HCT116 (cell line): ENCODE measurements around the gene C16orf74. TPM values are rescaled to one million over a fixed set of nuclear protein-coding genes. Genes with fewer than 3 reads are reported as not detected.

ENCODE experiments used
- ATAC-seq: fragments of 200-7000 bp; cut with Tn5 transposase; 2 replicates; pipeline ENCODE4 v1.9.1; 2020; ENCODE audit warnings: mild to moderate bottlenecking, moderate library complexity
- BruUV-seq: library from RNA; stranded (reverse); fragments of 400-500 nt; replicated peaks from 2 replicates; lab custom pipeline; 2021; lab: Mats Ljungman, UMichigan
- CTCF ChIA-PET: fragments of 300-600 bp; sonication (Branson Sonifier 250); formaldehyde crosslinking; loops from one replicate; lab custom pipeline; 2021; ENCODE audit warnings: antibody characterized with exemption; lab: Charles Lee
- POLR2A ChIA-PET: fragments of 300-600, 350-600 bp; sonication (Branson Sonifier 250); formaldehyde crosslinking; loops from one replicate; lab custom pipeline; 2021; ENCODE audit warnings: antibody characterized with exemption; lab: Charles Lee
- RAD21 ChIA-PET, 2 experiments: fragments of 300-600 bp; sonication (Branson Sonifier 250); formaldehyde crosslinking; loops; one replicate each; lab custom pipeline; 2023; ENCODE audit warnings: low total read pairs in 2 of 2; ENCODE audit not compliant: uncharacterized antibody in 2 of 2, unreplicated experiment in 2 of 2, low non-redundant PET in 1 of 2; lab: Charles Lee
- DNase-seq: peaks from one replicate; pipeline ENCODE4 v3.0.0-alpha.2; 2010; ENCODE audit warnings: low read depth, low spot score
- H2AFZ ChIP-seq: fragments of 200-600 bp; shearing (Covaris generic), sonication (generic); 2 replicates; pipeline ENCODE4 v1.6.1; 2017; ENCODE audit warnings: low read depth, mixed run types, mixed read lengths, antibody characterized with exemption, low read length; ENCODE audit not compliant: poor library complexity, severe bottlenecking
- H3K27ac ChIP-seq: 2 replicates; pipeline ENCODE4 v1.5.1; 2012; ENCODE audit warnings: low read depth, low read length
- H3K27me3 ChIP-seq: fragments of 200-600 bp; sonication (generic); 2 replicates; pipeline ENCODE4 v1.6.1; 2016; ENCODE audit warnings: mixed run types, low read length, mixed read lengths; ENCODE audit not compliant: insufficient read depth
- H3K36me3 ChIP-seq, 2 experiments: fragments of 200-500 bp in 1 of 2; fragments of 200-600 bp in 1 of 2; sonication (Bioruptor generic) in 1 of 2; sonication (generic) in 1 of 2; 2 replicates each; pipeline versions ENCODE4 v1.5.1 to v1.6.1; 2014 to 2016; ENCODE audit warnings: low read length in 2 of 2, inconsistent platforms in 1 of 2, mixed read lengths in 1 of 2, mixed run types in 1 of 2; ENCODE audit not compliant: insufficient read depth in 2 of 2, control insufficient read depth in 1 of 2
- H3K4me1 ChIP-seq, 2 experiments: fragments of 200-600 bp in 1 of 2; sonication (generic) in 1 of 2; 2 replicates each; pipeline versions ENCODE4 v1.5.1 to v1.6.1; 2012 to 2017; ENCODE audit warnings: low read length in 2 of 2, inconsistent platforms in 1 of 2, mild to moderate bottlenecking in 1 of 2, mixed read lengths in 1 of 2, mixed run types in 1 of 2, moderate library complexity in 1 of 2; ENCODE audit not compliant: insufficient read depth in 2 of 2, control insufficient read depth in 1 of 2
- H3K4me2 ChIP-seq: fragments of 200-600 bp; sonication (generic); 2 replicates; pipeline ENCODE4 v1.6.1; 2017; ENCODE audit warnings: mixed run types, low read length, mixed read lengths
- H3K4me3 ChIP-seq, 2 experiments: fragments of 200-600 bp in 1 of 2; sonication (generic) in 1 of 2; replicated peaks in 1 of 2; 2 replicates each; pipeline ENCODE4 v1.5.1; 2011 to 2016; ENCODE audit warnings: low read length in 2 of 2, control low read depth in 1 of 2, low read depth in 1 of 2, mild to moderate bottlenecking in 1 of 2, mixed read lengths in 1 of 2, mixed run types in 1 of 2
- H3K79me2 ChIP-seq: fragments of 200-600 bp; sonication (generic); 2 replicates; pipeline ENCODE4 v1.6.1; 2017; ENCODE audit warnings: mild to moderate bottlenecking, mixed run types, low read length, moderate library complexity, mixed read lengths; ENCODE audit not compliant: insufficient read depth
- H3K9ac ChIP-seq: fragments of 200-600 bp; sonication (generic); 2 replicates; pipeline ENCODE4 v1.6.1; 2016; ENCODE audit warnings: low read length, mixed read lengths
- H3K9me2 ChIP-seq: fragments of 200-600 bp; sonication (generic), shearing (Covaris generic); 2 replicates; pipeline ENCODE4 v1.6.1; 2017; ENCODE audit warnings: mixed run types, mild to moderate bottlenecking, moderate library complexity; ENCODE audit not compliant: insufficient read depth
- H3K9me3 ChIP-seq, 2 experiments: fragments of 200-500 bp in 1 of 2; fragments of 200-600 bp in 1 of 2; sonication (Bioruptor generic) in 1 of 2; sonication (generic) in 1 of 2; 2 replicates each; pipeline ENCODE4 v1.6.1; 2014 to 2017; ENCODE audit warnings: low read length in 2 of 2, mixed read lengths in 2 of 2, inconsistent platforms in 1 of 2, low read depth in 1 of 2, mild to moderate bottlenecking in 1 of 2, mixed run types in 1 of 2, moderate library complexity in 1 of 2; ENCODE audit not compliant: control insufficient read depth in 1 of 2, insufficient read depth in 1 of 2
- H4K20me1 ChIP-seq: fragments of 200-600 bp; sonication (generic), shearing (Covaris generic); 2 replicates; pipeline ENCODE4 v1.6.1; 2017; ENCODE audit warnings: mixed run types, mild to moderate bottlenecking, moderate library complexity; ENCODE audit not compliant: insufficient read depth
- CEBPB ChIP-seq: IDR thresholded peaks from 2 replicates; pipeline ENCODE4 v1.6.1; 2012; ENCODE audit warnings: low read depth
- EGR1 ChIP-seq: IDR thresholded peaks from 2 replicates; pipeline ENCODE4 v1.6.1; 2012; ENCODE audit warnings: low read depth
- ELF1 ChIP-seq: IDR thresholded peaks from 2 replicates; pipeline ENCODE4 v1.6.1; 2012; ENCODE audit warnings: low read depth, borderline replicate concordance
- EZH2phosphoT487 ChIP-seq: fragments of 200-600 bp; IDR thresholded peaks from 2 replicates; pipeline ENCODE4 v1.6.1; 2018; ENCODE audit warnings: antibody characterized with exemption, borderline replicate concordance
- FOSL1 ChIP-seq: IDR thresholded peaks from 2 replicates; pipeline ENCODE4 v1.6.1; 2012; ENCODE audit warnings: low read depth
- POLR2A ChIP-seq: IDR thresholded peaks from 2 replicates; pipeline ENCODE4 v1.7.0; 2011; ENCODE audit warnings: borderline replicate concordance; ENCODE audit not compliant: insufficient read depth, insufficient read length; ENCODE audit errors: extremely low read depth
- POLR2AphosphoS5 ChIP-seq: IDR thresholded peaks from 2 replicates; pipeline ENCODE4 v1.6.1; 2011; ENCODE audit warnings: mild to moderate bottlenecking, low read depth, low read length, moderate library complexity
- RAD21 ChIP-seq: IDR thresholded peaks from 2 replicates; pipeline ENCODE4 v1.6.1; 2012; ENCODE audit warnings: low read depth, mild to moderate bottlenecking
- SP1 ChIP-seq: IDR thresholded peaks from 2 replicates; pipeline ENCODE4 v1.6.1; 2012; ENCODE audit warnings: low read depth
- SRF ChIP-seq: IDR thresholded peaks from 2 replicates; pipeline ENCODE4 v1.6.1; 2012; ENCODE audit warnings: low read depth
- ZFX ChIP-seq: fragments of 450-650 bp; IDR thresholded peaks from 2 replicates; pipeline ENCODE4 v1.6.1; 2017
- ZNF274 ChIP-seq: fragments of 200-500 bp; sonication (Bioruptor generic); IDR thresholded peaks from 2 replicates; pipeline ENCODE4 v1.6.1; 2014; ENCODE audit warnings: mild to moderate bottlenecking, low read depth, low read length, inconsistent platforms
- intact Hi-C: fragments of 100-400 bp; cut with micrococcal nuclease; formaldehyde crosslinking; loops from 2 replicates; pipeline ENCODE4 v1.10.0; 2022
- total RNA-seq: library from RNA; stranded (reverse); gene quantifications from one replicate; pipeline ENCODE4 v1.2.1, GENCODE V29; 2021; ENCODE audit not compliant: unreplicated experiment
- TF ChIP-seq, protein P1 (sequence below): IDR thresholded peaks from 2 replicates; pipeline ENCODE4 v1.6.1; 2011; ENCODE audit warnings: mild to moderate bottlenecking, low read length, moderate library complexity; ENCODE audit not compliant: insufficient replicate concordance; ENCODE audit errors: extremely low read depth

C16orf74 gene
- total RNA-seq, 1 experiment from 2014 or later, result 30.0 TPM

DNA sequence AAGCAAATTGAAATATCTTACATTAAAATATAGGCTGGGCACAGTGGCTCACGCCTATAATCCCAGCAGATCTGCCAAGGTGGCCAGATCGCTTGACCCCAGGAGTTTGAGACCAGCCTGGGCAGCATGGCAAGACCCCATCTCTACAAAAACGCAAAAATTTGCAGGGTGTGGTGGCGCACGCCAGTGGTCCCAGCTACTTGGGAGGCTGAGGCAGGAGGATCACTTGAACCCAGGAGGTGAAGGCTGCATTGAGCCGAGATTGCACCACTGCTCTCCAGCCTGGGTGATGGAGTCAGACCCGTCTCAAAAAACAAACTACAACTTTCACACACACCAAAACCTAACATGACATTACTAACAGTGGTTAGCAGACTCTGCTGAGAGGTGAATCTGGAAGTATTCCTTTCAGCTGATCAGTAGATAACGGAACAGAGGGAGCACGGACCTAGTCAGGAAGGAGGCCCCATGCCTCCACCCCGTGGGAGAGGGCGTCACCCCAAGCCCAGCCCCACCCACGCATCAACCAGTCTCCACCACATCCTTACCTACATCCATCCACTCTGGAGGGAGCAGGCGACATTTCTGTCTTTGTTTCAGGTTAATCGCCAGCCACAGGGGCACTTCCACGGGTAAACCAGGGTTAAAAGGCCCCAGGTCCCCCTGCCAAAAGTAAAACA lies 63.8 kb downstream of the C16orf74 start:
- H3K9ac ChIP-seq, result no peak overlapping the region
- intact Hi-C loops, result no loop called here
- H3K27me3 ChIP-seq, result no peaks in the 10 kb centered on the region
- H3K4me3 ChIP-seq, result no peak overlapping the region; a peak in 1 of 4 replicates
- TSS peak; percentile 38 for BruUV-seq
- CTCF ChIA-PET, result no interaction called here
- H3K36me3 ChIP-seq, result peaks cover 5 to 12% of the 10 kb centered on the region in 2 experiments; a peak in 1 of 4 replicates
- H4K20me1 ChIP-seq, result no peaks in the 10 kb centered on the region; the same call in 1 of the 2 replicates
- no peak overlapping the region for H2AFZ ChIP-seq
- no peak for ATAC-seq
- no peak for TF ChIP-seq POLR2A
- TF ChIP-seq EZH2phosphoT487, result no peak
- no peak for TF ChIP-seq SP1
- TF ChIP-seq EGR1, result no peak
- TF ChIP-seq ZNF274, result no peak
- TF ChIP-seq FOSL1, result no peak
- TF ChIP-seq RAD21, result no peak
- TF ChIP-seq, protein P1, sequence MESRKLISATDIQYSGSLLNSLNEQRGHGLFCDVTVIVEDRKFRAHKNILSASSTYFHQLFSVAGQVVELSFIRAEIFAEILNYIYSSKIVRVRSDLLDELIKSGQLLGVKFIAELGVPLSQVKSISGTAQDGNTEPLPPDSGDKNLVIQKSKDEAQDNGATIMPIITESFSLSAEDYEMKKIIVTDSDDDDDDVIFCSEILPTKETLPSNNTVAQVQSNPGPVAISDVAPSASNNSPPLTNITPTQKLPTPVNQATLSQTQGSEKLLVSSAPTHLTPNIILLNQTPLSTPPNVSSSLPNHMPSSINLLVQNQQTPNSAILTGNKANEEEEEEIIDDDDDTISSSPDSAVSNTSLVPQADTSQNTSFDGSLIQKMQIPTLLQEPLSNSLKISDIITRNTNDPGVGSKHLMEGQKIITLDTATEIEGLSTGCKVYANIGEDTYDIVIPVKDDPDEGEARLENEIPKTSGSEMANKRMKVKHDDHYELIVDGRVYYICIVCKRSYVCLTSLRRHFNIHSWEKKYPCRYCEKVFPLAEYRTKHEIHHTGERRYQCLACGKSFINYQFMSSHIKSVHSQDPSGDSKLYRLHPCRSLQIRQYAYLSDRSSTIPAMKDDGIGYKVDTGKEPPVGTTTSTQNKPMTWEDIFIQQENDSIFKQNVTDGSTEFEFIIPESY, result no peak
- no peak for TF ChIP-seq SRF
- no peak for TF ChIP-seq CEBPB
- TF ChIP-seq POLR2AphosphoS5, result no peak
- TF ChIP-seq ELF1, result no peak
- TF ChIP-seq ZFX, result no peak
- TF ChIP-seq, all 23 proteins: peak for 0
- no peak for DNase-seq
- peak overlapping the region; percentile 98 for H3K4me2 ChIP-seq
- H3K9me3 ChIP-seq, result no peaks in the 10 kb centered on the region
- H3K4me1 ChIP-seq, result peaks cover 14 to 24% of the 10 kb centered on the region in 2 experiments
- ChIA-PET POLR2A (no interaction called here), RAD21 (no interaction called here)
- peaks cover 61% of the 10 kb centered on the region for H3K79me2 ChIP-seq
- H3K9me2 ChIP-seq, result no peaks in the 10 kb centered on the region
- H3K27ac ChIP-seq, result no peak overlapping the region
